Ishikawa (cell line): ENCODE measurements around the gene ARSI.

ENCODE experiments used
- CEBPB ChIP-seq: IDR thresholded peaks from 2 replicates; pipeline ENCODE4 v1.6.1; 2012
- CREB1 ChIP-seq: IDR thresholded peaks from 2 replicates; pipeline ENCODE4 v1.6.1; 2012; ENCODE audit warnings: low read depth
- EP300 ChIP-seq: IDR thresholded peaks from 2 replicates; pipeline ENCODE4 v1.6.1; 2012; ENCODE audit warnings: borderline replicate concordance
- RAD21 ChIP-seq: IDR thresholded peaks from 2 replicates; pipeline ENCODE4 v1.6.1; 2012; ENCODE audit warnings: low read depth
- REST ChIP-seq: IDR thresholded peaks from 2 replicates; pipeline ENCODE4 v1.6.1; 2012; ENCODE audit warnings: low read depth, mild to moderate bottlenecking
- TAF1 ChIP-seq: IDR thresholded peaks from 2 replicates; pipeline ENCODE4 v1.6.1; 2012; ENCODE audit warnings: low read depth, mild to moderate bottlenecking
- YY1 ChIP-seq: IDR thresholded peaks from 2 replicates; pipeline ENCODE4 v1.6.1; 2012; ENCODE audit warnings: low read depth
- TF ChIP-seq, protein P1 (sequence below): IDR thresholded peaks from 2 replicates; pipeline ENCODE4 v1.6.1; 2012

DNA sequence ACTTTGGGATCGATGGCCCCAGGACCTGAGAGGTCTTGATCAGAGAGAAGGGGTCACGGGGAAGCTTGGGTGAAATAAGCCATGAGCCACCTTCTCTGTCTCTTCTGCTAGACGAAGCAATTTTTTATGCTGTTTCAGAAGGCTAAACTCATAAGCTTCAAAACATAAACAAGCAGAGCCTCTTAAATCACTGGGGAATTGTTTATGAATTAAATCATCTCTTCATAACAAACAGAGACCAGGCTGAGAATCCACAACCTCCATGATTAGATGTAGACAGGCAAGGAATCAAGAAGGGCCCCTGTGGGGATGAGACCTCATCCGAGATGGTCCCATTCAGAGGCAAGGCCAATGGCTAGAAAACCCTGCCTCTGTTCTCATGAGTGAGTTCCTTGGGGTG, 33.1 kb upstream of the ARSI start:
- TF ChIP-seq RAD21, result no peak
- no peak for TF ChIP-seq EP300
- no peak for TF ChIP-seq CREB1
- no peak for TF ChIP-seq TAF1
- TF ChIP-seq YY1, result no peak
- TF ChIP-seq, protein P1, sequence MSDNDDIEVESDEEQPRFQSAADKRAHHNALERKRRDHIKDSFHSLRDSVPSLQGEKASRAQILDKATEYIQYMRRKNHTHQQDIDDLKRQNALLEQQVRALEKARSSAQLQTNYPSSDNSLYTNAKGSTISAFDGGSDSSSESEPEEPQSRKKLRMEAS, result no peak
- no peak for TF ChIP-seq CEBPB
- no peak for TF ChIP-seq REST
